ENCODE data around the gene FYCO1.

Gene FYCO1

DNA sequence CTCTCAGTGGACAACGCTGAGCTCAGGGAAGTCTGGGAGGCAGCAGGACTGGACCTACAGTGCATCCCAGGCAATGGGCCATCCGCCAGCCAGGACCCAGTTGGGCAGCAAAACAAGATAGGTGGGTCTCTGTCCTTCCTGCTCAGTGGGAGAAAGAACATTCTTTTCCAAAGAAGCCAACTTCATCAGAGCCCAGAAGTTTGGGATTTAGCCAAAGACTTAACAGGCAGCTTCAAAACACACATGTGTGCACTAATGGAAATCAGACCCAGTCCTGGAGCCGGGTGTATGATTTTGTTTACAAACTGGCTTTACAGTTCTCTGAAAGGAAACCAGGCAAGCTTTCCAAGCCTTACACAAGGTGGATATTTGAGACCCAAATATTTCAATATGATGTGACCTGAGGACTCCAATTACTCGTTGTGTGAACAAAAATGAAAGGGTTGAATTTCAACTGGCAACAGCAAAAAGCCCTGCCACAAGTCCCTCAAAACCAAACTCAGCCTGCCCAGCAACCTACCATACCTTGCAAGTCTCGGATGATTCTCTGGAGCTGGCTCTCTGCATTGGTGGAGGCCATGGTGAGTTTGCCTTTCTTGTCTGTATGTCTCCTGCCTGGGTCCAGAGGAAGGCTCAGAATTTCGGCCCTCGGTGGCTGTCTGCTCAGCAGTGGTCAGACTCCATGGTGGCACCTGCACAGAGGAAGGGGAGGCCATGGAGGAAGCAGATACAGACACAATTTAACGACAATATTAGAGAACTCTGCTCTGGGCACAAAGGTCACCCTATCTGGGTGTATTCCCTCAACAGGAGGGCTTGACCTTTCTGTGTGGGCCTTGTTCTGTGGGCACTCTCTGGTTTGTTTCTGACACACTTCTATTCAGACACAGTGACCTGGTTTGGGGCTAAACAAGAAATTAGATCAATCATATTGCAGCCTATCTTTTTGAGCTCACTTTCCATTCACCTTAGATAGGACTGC lies 11.0 kb downstream of the FYCO1 start:
- no peak for DNase-seq (ENCODE audit: low read depth in 2 of 3, low spot score in 1 of 3)

- DNase-seq (ENCODE audit: low read depth in 2 of 3, low spot score in 1 of 3): no peak
These were observed 11.9 kb downstream of the FYCO1 start for GRCh38 chr3:45983770-45984169.

- DNase-seq (ENCODE audit: low read depth in 2 of 3, low spot score in 1 of 3): no peak
These were observed 14.1 kb downstream of the FYCO1 start for GRCh38 chr3:45981346-45982074.

GRCh38 chr3:45980819-45981218 lies 14.8 kb downstream of the FYCO1 start:
- DNase-seq (ENCODE audit: low read depth in 2 of 3, low spot score in 1 of 3): no peak

DNA sequence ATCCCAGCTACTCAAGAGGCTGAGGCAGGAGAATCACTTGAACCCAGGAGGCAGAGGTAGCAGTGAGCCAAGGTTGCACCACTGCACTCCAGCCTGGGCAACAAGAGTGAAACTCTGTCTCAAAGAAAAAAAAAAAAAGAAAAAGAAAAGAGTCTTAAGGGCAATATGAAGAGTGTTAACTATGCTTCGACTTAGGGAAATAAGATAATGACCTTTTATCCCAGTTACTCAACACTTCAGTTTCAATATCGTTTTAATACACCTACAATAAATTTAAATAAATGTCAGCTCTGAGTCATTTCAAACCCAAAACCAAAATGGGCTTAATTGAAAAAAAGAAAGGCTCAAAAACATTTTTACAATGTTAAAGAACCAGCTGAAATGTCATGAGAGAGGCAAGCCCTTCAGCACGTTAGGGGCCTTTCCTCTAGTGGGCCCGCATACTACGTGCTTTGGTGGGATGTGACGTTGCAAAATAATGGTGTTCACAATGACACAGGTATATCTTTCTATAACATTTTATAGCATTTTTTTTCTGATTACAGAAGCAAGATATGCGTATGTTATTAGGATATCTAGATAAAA lies 15.3 kb downstream of the FYCO1 start:
- DNase-seq (ENCODE audit: low read depth in 2 of 3, low spot score in 1 of 3): no peak

- no peak for DNase-seq (ENCODE audit: low read depth in 2 of 3, low spot score in 1 of 3)
These were observed 16.2 kb downstream of the FYCO1 start for GRCh38 chr3:45979378-45979777.

GRCh38 chr3:45978006-45978761 lies 17.4 kb downstream of the FYCO1 start:
- DNase-seq (ENCODE audit: low read depth in 2 of 3, low spot score in 1 of 3): peak in 2 of 3 donors; percentile 38 to 63

GRCh38 chr3:45976191-45977091 lies 19.2 kb downstream of the FYCO1 start:
- no peak for DNase-seq (ENCODE audit: low read depth in 2 of 3, low spot score in 1 of 3)

DNA sequence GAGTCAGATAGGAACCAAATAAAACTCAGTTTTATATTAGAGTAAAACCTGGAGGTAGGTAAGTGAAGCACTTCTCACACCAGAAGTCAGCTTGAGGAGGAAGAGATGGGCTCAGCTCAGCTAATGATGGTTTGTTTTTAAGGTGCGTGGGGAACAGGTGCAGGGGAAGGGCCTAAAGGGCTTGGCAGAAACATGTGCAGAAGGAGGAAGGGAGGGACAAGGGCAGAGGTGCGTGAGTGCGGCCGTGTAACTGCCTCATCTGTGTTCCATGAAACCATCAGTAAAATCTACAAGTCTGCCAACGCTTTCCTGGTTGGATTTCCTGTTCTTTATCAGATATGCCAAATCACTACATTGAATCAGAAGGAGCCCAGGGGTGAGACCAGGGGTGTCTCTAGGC lies 19.9 kb downstream of the FYCO1 start:
- DNase-seq (ENCODE audit: low read depth in 2 of 3, low spot score in 1 of 3): no peak

GRCh38 chr3:45974686-45975085 lies 20.9 kb downstream of the FYCO1 start:
- no peak for DNase-seq (ENCODE audit: low read depth in 2 of 3, low spot score in 1 of 3)

DNA sequence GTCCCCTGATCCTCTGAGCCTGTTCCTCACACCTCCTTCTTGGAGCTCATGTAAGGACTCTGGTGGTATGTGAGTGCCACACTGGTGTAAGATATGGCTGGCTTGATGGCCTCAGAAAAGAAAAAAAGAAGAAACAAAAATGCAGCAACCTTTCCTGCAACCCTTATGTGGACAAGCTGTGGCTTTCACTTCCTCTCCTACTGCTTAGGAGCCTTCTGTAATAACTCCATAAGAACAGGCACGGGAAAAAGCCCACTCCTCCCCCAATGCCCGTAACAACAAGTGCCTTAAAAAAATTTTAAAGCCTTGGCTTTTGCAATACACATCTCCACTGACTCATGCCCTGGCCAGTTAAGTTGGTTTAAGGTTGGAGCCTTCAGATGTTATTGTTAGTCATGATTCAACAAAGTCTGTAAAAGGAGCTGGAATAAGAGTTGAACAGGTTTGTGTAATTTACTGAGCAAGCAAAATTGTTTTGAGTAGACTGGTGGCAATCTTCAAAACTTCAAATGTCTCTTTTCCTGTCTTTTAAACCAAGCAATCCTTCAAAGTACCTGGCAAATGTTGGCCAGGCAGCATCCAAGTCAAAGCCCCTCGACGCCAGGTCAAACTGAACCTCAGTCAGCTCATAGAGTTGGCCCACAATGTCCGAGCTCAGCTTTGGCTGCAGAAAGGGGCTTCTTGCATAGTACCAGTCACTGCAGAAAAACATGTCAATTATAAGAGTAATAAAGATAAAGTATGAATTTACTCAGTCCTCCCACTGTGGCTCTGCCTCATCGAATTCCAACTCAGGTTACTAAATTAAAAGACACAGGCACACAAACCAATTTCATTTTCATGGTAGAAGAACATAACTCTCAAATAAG lies 22.9 kb downstream of the FYCO1 start:
- no peak for DNase-seq (ENCODE audit: low read depth in 2 of 3, low spot score in 1 of 3)

DNA sequence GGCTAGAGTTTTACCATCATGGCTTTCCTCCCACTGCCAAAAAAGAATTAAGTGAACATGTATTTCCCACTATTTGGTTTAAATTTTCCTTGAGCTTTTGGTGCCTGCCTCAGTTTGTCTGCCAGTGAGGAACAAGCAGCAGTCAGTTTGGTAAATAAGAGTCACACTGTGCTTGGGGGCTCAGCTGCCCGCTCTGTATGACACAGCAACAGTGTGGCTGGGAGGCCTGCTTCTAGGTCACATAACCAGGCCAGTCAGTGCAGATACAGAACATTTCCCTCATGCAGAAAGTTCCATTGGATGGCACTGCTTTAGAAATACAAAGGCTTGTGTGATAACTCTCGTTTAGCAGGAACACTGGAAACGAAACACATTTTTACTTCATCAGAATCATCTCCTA lies 25.7 kb downstream of the FYCO1 start:
- DNase-seq (ENCODE audit: low read depth in 2 of 3, low spot score in 1 of 3): no peak

GRCh38 chr3:45969116-45969515 lies 26.5 kb downstream of the FYCO1 start:
- DNase-seq (ENCODE audit: low read depth in 2 of 3, low spot score in 1 of 3): no peak

- DNase-seq (ENCODE audit: low read depth in 2 of 3, low spot score in 1 of 3): no peak
These were observed 26.9 kb downstream of the FYCO1 start for GRCh38 chr3:45968706-45969105.

DNA sequence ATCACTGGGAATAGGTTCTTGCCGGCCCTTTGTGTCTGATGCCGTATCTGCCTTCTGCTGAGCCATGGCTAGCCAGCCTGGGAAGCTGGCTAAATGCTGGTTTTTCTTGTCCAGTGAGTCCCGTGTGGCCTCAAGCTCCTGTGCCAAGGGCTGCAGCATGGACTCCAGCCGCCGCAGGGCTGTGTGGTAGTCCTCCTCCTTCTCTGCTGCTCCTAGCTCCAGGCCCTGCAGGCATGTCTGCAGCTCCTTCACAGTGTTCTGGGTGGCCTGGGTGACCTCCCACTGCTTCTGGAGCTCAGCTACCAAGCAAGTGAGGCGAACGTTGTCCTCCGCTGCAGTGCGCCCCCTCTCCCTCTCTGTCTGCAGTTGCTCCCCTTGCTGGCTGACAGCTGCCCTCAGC lies 27.5 kb downstream of the FYCO1 start:
- no peak for DNase-seq (ENCODE audit: low read depth in 2 of 3, low spot score in 1 of 3)

- DNase-seq (ENCODE audit: low read depth in 2 of 3, low spot score in 1 of 3): no peak
These were observed 27.9 kb downstream of the FYCO1 start for GRCh38 chr3:45967724-45968123.

DNA sequence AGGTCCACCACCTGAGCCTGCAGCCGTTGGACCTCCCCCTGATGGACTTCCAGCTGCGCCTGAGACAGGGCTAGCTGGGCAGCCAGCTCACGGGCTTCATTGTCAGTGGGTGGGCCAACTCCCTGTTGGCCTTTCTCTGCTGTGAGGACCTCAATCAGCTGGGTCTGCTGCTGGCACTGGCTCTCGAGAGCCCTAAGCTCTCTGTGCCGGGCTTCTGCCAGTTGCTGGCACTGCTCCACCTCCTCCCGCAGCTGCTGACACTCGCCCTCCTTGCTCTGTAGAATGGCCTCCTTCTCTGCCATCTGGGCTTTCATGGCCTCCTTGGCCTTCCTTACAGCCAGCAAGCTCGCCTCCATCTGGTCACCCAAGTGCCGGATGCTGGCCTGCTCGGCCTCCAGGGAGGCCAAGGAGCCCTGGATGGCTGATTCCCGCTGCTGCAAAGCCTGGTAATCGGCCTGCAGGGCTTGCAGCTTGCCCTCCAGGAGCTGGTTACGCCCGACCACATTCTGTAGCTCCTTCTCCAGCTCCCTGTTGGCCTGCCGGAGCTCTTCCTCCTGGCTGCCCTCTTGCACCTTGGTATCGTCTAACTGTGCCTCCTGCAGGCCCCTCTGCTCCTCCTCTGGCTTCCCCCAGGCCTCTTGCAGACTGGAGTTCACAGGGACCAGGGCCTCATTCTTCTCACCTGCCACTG lies 28.5 kb downstream of the FYCO1 start:
- no peak for DNase-seq (ENCODE audit: low read depth in 2 of 3, low spot score in 1 of 3)

DNA sequence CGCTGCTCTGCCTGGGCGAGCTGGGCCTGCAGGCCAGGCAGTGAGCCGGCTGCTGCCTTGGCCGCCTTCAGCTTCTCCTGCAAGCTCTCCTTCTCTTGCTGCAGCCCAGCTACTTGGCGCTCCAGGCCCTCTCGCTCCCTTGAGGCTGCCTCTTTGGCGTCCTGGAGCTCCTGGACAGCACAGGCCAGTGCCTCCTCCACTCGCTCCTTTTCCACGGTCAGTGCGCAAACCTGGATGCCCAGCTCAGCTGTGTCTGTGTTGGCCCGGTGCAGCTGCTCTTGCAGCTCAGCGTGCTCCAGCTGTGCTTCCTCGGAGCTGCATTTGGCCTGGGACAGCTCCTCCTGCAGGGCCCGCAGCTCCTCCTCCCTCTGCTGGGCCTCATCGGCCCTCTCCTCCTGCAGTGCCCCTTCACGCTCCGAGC lies 29.2 kb downstream of the FYCO1 start:
- DNase-seq (ENCODE audit: low read depth in 2 of 3, low spot score in 1 of 3): no peak

GRCh38 chr3:45965653-45966052 lies 30.0 kb downstream of the FYCO1 start:
- no peak for DNase-seq (ENCODE audit: low read depth in 2 of 3, low spot score in 1 of 3)

Measured in stimulated activated CD4-positive, alpha-beta T cell treated with anti-CD3 and anti-CD28 coated beads, Interleukin-12 subunit alpha, Interleukin-12 subunit beta, amount 100 ng/mL, for 48 hours (primary cell).